ENCODE results near the gene DTNA.
"Not testable (repeated sequence)": the region's sequence is repeated elsewhere in the genome, so short reads cannot be mapped to it uniquely, and the experiment has no call there.

DTNA gene

GRCh38 chr18:34911661-34912384, 201.7 kb downstream of the DTNA start:
- DNase-seq (ENCODE audit: low spot score): no peak

DNA sequence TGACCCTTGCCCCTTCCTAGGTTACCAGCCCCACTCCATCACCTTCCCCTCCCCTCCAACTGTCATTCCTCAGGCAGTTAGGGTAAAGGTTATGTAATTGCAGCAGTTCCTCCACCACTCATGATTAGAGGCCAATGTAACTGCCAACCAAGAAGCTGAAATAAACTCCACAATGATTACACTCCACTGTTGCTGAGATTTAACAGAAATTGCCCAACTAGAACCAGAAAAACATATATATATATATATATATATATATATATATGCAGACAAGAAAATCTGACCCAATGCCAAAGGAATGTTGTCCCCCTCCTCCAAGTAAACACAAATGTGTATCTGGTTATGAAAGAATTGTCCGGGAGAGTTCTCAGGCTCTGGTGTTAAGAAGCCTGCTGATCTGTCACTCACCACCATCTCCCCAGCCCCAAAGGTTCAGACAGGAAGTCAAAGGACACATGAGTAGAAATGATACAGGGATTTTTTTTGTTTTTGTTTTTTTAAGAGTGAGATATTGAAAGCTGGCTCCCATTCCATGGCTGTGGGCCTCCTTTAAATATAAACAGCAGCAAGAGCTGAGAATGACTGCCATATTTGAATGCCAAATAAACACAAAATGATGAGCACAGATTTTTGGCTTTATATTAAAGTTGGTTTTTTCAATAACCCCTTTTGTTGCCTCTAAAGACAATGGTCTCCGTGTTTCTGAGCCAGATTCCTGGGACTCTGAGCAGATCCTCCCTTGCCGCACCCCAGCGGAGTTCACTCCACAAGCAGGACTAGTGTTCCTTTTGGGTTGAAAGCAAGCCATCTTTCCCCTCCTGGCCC, 204.0 kb downstream of the DTNA start:
- TF ChIP-seq, protein P1, sequence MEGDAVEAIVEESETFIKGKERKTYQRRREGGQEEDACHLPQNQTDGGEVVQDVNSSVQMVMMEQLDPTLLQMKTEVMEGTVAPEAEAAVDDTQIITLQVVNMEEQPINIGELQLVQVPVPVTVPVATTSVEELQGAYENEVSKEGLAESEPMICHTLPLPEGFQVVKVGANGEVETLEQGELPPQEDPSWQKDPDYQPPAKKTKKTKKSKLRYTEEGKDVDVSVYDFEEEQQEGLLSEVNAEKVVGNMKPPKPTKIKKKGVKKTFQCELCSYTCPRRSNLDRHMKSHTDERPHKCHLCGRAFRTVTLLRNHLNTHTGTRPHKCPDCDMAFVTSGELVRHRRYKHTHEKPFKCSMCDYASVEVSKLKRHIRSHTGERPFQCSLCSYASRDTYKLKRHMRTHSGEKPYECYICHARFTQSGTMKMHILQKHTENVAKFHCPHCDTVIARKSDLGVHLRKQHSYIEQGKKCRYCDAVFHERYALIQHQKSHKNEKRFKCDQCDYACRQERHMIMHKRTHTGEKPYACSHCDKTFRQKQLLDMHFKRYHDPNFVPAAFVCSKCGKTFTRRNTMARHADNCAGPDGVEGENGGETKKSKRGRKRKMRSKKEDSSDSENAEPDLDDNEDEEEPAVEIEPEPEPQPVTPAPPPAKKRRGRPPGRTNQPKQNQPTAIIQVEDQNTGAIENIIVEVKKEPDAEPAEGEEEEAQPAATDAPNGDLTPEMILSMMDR (conservative IDR thresholded peaks at IDR 0.05; ENCODE audit: low read depth): no peak
- H3K27ac ChIP-seq: no peak overlapping the region
- ChIA-PET POLR2A (ENCODE audit: low non-redundant PET) (no interaction called here), CTCF (no interaction called here)
- no peak for DNase-seq (ENCODE audit: low spot score)

More at GRCh38 chr18:34911661-34912384, 201.7 kb downstream of the DTNA start:
- H3K27ac ChIP-seq: no peak overlapping the region
- TF ChIP-seq, protein P1 (conservative IDR thresholded peaks at IDR 0.05; ENCODE audit: low read depth): no peak
- CTCF ChIA-PET: no interaction called here
- POLR2A ChIA-PET (ENCODE audit: low non-redundant PET): no interaction called here

GRCh38 chr18:34915046-34915445, 204.9 kb downstream of the DTNA start:
- POLR2A ChIA-PET (ENCODE audit: low non-redundant PET): no interaction called here
- TF ChIP-seq, protein P1 (conservative IDR thresholded peaks at IDR 0.05; ENCODE audit: low read depth): no peak
- DNase-seq (ENCODE audit: low spot score): no peak
- CTCF ChIA-PET: no interaction called here
- no peak overlapping the region for H3K27ac ChIP-seq

DNA sequence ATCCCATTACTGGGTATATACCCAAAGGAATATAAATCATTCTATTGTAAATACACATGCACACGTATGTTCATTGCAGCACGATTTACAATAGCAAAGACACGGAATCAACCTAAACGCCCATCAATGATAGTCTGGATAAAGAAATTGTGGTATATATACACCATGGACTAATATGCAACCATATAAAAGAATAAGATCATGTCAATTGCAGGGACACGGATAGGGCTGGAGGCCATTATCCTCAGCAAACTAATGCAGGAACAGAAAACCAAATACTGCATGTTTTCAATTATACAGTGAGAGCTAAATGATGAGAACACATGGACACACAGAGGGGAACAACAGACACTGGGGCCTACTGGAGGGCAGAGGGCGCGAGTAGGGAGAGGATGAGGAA, 206.4 kb downstream of the DTNA start:
- POLR2A ChIA-PET (ENCODE audit: low non-redundant PET); CTCF ChIA-PET: not testable (repeated sequence)

GRCh38 chr18:34918856-34919255, 208.8 kb downstream of the DTNA start:
- TF ChIP-seq, protein P1 (conservative IDR thresholded peaks at IDR 0.05; ENCODE audit: low read depth): no peak
- H3K27ac ChIP-seq: no peak overlapping the region
- DNase-seq (ENCODE audit: low spot score): no peak
- CTCF ChIA-PET: no interaction called here
- POLR2A ChIA-PET (ENCODE audit: low non-redundant PET): no interaction called here

More for the DNA sequence above, 206.4 kb downstream of the DTNA start:
- not testable (repeated sequence) for H3K27ac ChIP-seq; DNase-seq (ENCODE audit: low spot score)

DNA sequence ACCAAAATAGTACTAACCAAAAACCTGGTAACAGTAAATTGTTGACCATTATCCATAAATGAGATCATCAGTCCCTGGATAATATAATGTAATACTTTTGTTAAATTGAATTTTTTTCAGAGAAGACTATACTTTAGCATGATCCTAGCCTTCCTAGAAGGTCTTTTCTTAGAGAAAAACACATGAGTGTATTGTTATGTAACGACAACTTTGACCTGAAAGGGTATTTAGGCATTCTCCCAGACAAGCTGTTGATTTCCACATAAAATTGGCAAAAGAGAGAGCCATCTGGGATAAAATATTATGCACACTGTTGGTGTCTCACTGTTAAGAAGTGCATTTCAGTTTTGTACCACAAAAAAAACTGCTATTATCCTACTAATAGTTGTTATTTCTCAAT, 211.1 kb downstream of the DTNA start:
- H3K27ac ChIP-seq: no peak overlapping the region
- ChIA-PET CTCF (no interaction called here), POLR2A (ENCODE audit: low non-redundant PET) (no interaction called here)
- TF ChIP-seq, protein P1 (conservative IDR thresholded peaks at IDR 0.05; ENCODE audit: low read depth): no peak
- no peak for DNase-seq (ENCODE audit: low spot score)

GRCh38 chr18:34921811-34922385, 211.8 kb downstream of the DTNA start:
- no peak for DNase-seq (ENCODE audit: low spot score)
- POLR2A ChIA-PET (ENCODE audit: low non-redundant PET): no interaction called here
- TF ChIP-seq, protein P1 (conservative IDR thresholded peaks at IDR 0.05; ENCODE audit: low read depth): no peak
- CTCF ChIA-PET: no interaction called here
- no peak overlapping the region for H3K27ac ChIP-seq

DNA sequence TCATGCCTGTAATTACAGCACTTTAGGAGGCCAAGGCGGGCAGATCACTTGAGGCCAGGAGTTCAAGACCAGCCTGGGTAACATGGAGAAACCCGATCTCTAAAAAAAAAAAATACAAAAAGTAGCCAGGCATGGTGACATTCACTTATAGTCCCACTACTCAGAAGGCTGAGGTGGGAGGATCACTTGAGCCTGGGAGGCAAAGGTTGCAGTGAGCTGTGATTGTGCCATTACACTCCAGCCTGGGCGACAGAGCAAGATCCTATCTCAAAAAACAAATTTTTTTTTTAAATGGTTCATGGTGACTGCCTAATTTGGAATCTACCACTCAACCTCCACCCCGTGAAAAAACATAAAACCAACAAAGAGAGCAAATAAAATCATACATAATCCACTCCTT, 212.5 kb downstream of the DTNA start:
- CTCF ChIA-PET: interaction anchor here (0.7 kb wide), 1 partner anchor 803 kb away, joined by 3 read pairs; no protein-coding TSS in a partner anchor
- H3K27ac ChIP-seq; DNase-seq (ENCODE audit: low spot score); POLR2A ChIA-PET (ENCODE audit: low non-redundant PET): not testable (repeated sequence)

Measured in RWPE1 (cell line).